Measurements from ENCODE around the gene HLCS.
"Not testable (repeated sequence)": the region's sequence is repeated elsewhere in the genome, so short reads cannot be mapped to it uniquely, and the experiment has no call there.

Gene HLCS

GRCh38 chr21:36816561-36817130 is 149.8 kb downstream of the HLCS start:
- no peak overlapping the region for H3K4me3 Mint-ChIP-seq
- TF ChIP-seq CTCF (IDR thresholded peaks at IDR 0.05; ENCODE audit: unreplicated experiment in 3 of 3), result no peak
- H3K27ac Mint-ChIP-seq, result no peak overlapping the region
- H3K36me3 Mint-ChIP-seq (ENCODE audit: low read depth), result no peaks in the 10 kb centered on the region
- peaks cover 13% of the 10 kb centered on the region for H3K27me3 Mint-ChIP-seq (ENCODE audit: low read depth)
- H3K9me3 Mint-ChIP-seq, result no peaks in the 10 kb centered on the region
- peaks cover 14% of the 10 kb centered on the region for H3K4me1 Mint-ChIP-seq

DNA sequence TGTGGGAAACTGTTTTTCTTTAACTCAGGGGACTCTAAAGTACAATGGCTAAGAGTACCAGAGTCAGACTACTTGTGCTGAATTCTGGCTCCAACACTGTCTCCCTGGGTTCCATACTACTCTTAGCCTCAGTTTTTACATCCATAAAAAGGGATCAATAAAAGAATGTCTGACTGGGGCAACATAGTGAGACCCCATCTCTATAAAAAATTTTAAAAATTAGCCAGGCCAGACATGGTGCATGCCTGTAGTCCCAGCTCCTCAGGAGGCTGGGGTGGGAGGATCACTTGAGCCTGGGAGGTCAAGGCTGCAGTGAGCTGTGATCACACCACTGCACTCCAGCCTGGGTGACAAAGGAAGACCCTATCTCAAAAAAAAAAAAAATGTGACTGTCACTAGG is 150.4 kb downstream of the HLCS start:
- not testable (repeated sequence) for H3K36me3 Mint-ChIP-seq (ENCODE audit: low read depth); H3K4me1 Mint-ChIP-seq; H3K9me3 Mint-ChIP-seq; H3K4me3 Mint-ChIP-seq; H3K27ac Mint-ChIP-seq
- H3K27me3 Mint-ChIP-seq (ENCODE audit: low read depth), result peaks cover 13% of the 10 kb centered on the region

- H3K4me3 Mint-ChIP-seq, result no peak overlapping the region
These were observed 151.2 kb downstream of the HLCS start for GRCh38 chr21:36815284-36815683.

GRCh38 chr21:36813052-36813451 is 153.4 kb downstream of the HLCS start:
- H3K27ac Mint-ChIP-seq, result no peak overlapping the region
- no peak overlapping the region for H3K4me3 Mint-ChIP-seq
- no peaks in the 10 kb centered on the region for H3K9me3 Mint-ChIP-seq
- peaks cover 8% of the 10 kb centered on the region for H3K27me3 Mint-ChIP-seq (ENCODE audit: low read depth)
- no peak for TF ChIP-seq CTCF (IDR thresholded peaks at IDR 0.05; ENCODE audit: unreplicated experiment in 3 of 3)
- H3K4me1 Mint-ChIP-seq, result peaks cover 5% of the 10 kb centered on the region
- no peaks in the 10 kb centered on the region for H3K36me3 Mint-ChIP-seq (ENCODE audit: low read depth)

More at GRCh38 chr21:36815284-36815683, 151.2 kb downstream of the HLCS start:
- Mint-ChIP-seq H3K4me1 (peaks cover 5% of the 10 kb centered on the region), H3K27ac (no peak overlapping the region), H3K36me3 (ENCODE audit: low read depth) (no peaks in the 10 kb centered on the region), H3K9me3 (no peaks in the 10 kb centered on the region), H3K27me3 (ENCODE audit: low read depth) (peaks cover 13% of the 10 kb centered on the region)
- no peak for TF ChIP-seq CTCF (IDR thresholded peaks at IDR 0.05; ENCODE audit: unreplicated experiment in 3 of 3)

DNA sequence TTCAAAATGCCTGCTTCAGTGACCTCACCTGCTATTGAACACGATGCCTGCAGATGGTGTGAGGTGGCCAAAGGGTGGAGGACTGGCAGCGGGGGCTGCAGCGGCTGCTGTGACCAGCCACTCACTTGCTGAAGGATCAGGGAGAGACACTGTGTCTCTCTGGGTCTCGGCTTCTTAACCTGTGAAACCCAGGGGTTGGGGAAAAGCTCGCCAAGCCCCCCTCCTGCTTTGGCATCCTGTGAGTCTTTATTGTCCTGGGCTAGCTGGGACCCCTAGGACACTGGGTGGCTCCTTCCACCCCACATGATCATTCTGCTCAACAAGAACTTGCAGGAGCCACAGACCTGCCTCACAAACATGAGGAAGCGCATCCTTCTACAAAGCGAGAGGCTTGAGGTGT is 154.7 kb downstream of the HLCS start:
- Mint-ChIP-seq H3K27ac (no peak overlapping the region), H3K27me3 (ENCODE audit: low read depth) (peaks cover 8% of the 10 kb centered on the region), H3K36me3 (ENCODE audit: low read depth) (no peaks in the 10 kb centered on the region), H3K9me3 (no peaks in the 10 kb centered on the region), H3K4me1 (peaks cover 8% of the 10 kb centered on the region), H3K4me3 (no peak overlapping the region)
- no peak for TF ChIP-seq CTCF (IDR thresholded peaks at IDR 0.05; ENCODE audit: unreplicated experiment in 3 of 3)

DNA sequence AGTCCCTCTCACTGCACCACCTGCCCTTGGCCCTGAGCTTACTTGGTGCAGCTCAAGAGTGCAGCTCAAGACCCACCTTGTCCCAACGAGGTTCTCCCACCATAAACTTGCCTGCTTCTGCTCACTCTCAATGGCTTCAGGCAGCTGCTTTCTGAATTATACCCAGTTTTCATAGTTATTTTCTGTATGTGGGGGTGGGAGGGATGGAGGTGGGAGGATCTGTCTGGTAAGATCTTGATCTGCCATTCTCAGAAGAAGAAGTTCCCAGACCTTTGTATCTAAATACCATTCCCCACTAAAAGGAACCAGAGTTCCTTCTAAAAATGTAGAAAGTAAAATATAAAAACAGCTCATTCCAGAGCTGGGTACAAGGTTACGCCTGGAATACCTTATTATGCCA is 156.0 kb downstream of the HLCS start:
- Mint-ChIP-seq H3K9me3 (no peaks in the 10 kb centered on the region), H3K36me3 (ENCODE audit: low read depth) (no peaks in the 10 kb centered on the region), H3K4me1 (peaks cover 13% of the 10 kb centered on the region), H3K27ac (peak overlapping the region; percentile 76 to 79 (median 76)), H3K27me3 (ENCODE audit: low read depth) (peaks cover 8% of the 10 kb centered on the region), H3K4me3 (no peak overlapping the region)
- no peak for TF ChIP-seq CTCF (IDR thresholded peaks at IDR 0.05; ENCODE audit: unreplicated experiment in 3 of 3)
